Vagina (tissue), 2 donors: ENCODE measurements around the gene PRKG2. TPM values are rescaled to one million over a fixed set of nuclear protein-coding genes. Genes with fewer than 3 reads are reported as not detected.

ENCODE experiments used
- DNase-seq, 2 donors: peaks; one replicate each; pipeline ENCODE4 v3.0.0-alpha.2; 2017; ENCODE audit errors: extremely low spot score in 2 of 2
- H3K27ac ChIP-seq: fragments of 200-600 bp; sonication (generic); one replicate; pipeline ENCODE4 v1.5.1; 2019
- H3K27me3 ChIP-seq: fragments of 200-600 bp; sonication (generic); one replicate; pipeline ENCODE4 v1.5.1; 2019
- H3K36me3 ChIP-seq, 2 donors: fragments of 200-600 bp; sonication (generic); one replicate each; pipeline ENCODE4 v1.5.1; 2017 to 2019
- H3K4me1 ChIP-seq: fragments of 200-600 bp; sonication (generic); one replicate; pipeline ENCODE4 v1.5.1; 2019
- H3K4me3 ChIP-seq, 2 donors: fragments of 200-600 bp; sonication (generic); 1 replicate in 1 of 2; 2 replicates in 1 of 2; pipeline ENCODE4 v1.5.1; 2016 to 2019
- H3K9me3 ChIP-seq: fragments of 200-600 bp; sonication (generic); one replicate; pipeline ENCODE4 v1.5.1; 2019
- POLR2A ChIP-seq, 2 donors: fragments of 450-650 bp; IDR thresholded peaks; one replicate each; pipeline ENCODE4 v1.6.1; 2017; ENCODE audit warnings: antibody characterized with exemption in 2 of 2, mild to moderate bottlenecking in 2 of 2, moderate library complexity in 2 of 2
- POLR2AphosphoS5 ChIP-seq, 2 donors: sonication (generic); formaldehyde crosslinking; IDR thresholded peaks; one replicate each; pipeline ENCODE4 v1.9.0; 2017; ENCODE audit warnings: antibody characterized with exemption in 2 of 2, mild to moderate bottlenecking in 2 of 2, low read depth in 1 of 2; ENCODE audit not compliant: insufficient read depth in 1 of 2
- intact Hi-C: fragments of 100-400 bp; cut with DNase I; formaldehyde crosslinking; loops from one replicate; pipeline ENCODE4 v1.15.1; 2023
- total RNA-seq: library from RNA; depleted of rRNA; stranded (reverse); fragments of >200 nt; gene quantifications from one replicate; pipeline ENCODE4 v1.2.3, GENCODE V29; 2016
- TF ChIP-seq, protein P1 (sequence below), 3 experiments: fragments of 450-650 bp in 2 of 3; fragments of 200-600 bp in 1 of 3; sonication (generic) in 1 of 3; IDR thresholded peaks; one replicate each; pipeline ENCODE4 v1.5.1; 2017 to 2019; ENCODE audit warnings: antibody characterized with exemption in 3 of 3, mild to moderate bottlenecking in 2 of 3, moderate library complexity in 2 of 3

The PRKG2 gene
- total RNA-seq, 1 donor from 2014 or later, result 0.49 TPM

DNA sequence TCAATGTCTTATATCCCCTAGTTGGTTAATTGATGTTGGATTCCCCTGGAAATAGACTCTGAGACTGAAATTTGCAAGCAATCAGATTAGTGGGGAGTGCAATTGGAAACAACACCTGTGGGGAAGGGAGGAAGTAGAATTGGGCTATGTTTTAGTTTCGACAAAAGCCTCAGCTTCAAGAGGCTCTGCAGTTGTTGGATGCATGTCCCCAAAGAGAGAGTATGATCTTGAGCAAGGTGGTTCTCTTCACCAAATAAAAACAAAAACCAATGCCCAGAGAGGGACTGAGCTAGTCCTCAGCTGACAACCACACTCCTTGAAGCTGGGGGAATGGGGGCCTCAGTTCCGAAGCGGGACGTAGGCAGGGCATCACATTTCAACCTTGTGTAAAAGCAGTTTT, 77.1 kb downstream of the PRKG2 start:
- H3K4me1 ChIP-seq, result peaks cover 21% of the 10 kb centered on the region
- DNase-seq, result no peak
- TF ChIP-seq POLR2AphosphoS5 (IDR thresholded peaks at IDR 0.05; ENCODE audit: insufficient read depth in 1 of 2, low read depth in 1 of 2), result no peak
- no peak for TF ChIP-seq POLR2A (IDR thresholded peaks at IDR 0.05)
- TF ChIP-seq, protein P1, sequence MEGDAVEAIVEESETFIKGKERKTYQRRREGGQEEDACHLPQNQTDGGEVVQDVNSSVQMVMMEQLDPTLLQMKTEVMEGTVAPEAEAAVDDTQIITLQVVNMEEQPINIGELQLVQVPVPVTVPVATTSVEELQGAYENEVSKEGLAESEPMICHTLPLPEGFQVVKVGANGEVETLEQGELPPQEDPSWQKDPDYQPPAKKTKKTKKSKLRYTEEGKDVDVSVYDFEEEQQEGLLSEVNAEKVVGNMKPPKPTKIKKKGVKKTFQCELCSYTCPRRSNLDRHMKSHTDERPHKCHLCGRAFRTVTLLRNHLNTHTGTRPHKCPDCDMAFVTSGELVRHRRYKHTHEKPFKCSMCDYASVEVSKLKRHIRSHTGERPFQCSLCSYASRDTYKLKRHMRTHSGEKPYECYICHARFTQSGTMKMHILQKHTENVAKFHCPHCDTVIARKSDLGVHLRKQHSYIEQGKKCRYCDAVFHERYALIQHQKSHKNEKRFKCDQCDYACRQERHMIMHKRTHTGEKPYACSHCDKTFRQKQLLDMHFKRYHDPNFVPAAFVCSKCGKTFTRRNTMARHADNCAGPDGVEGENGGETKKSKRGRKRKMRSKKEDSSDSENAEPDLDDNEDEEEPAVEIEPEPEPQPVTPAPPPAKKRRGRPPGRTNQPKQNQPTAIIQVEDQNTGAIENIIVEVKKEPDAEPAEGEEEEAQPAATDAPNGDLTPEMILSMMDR (IDR thresholded peaks at IDR 0.05), result no peak
- no peak overlapping the region for H3K27ac ChIP-seq
- no peaks in the 10 kb centered on the region for H3K36me3 ChIP-seq
- no peaks in the 10 kb centered on the region for H3K27me3 ChIP-seq
- H3K4me3 ChIP-seq, result no peak overlapping the region
- intact Hi-C loops, result no loop called here
- H3K9me3 ChIP-seq, result no peaks in the 10 kb centered on the region

DNA sequence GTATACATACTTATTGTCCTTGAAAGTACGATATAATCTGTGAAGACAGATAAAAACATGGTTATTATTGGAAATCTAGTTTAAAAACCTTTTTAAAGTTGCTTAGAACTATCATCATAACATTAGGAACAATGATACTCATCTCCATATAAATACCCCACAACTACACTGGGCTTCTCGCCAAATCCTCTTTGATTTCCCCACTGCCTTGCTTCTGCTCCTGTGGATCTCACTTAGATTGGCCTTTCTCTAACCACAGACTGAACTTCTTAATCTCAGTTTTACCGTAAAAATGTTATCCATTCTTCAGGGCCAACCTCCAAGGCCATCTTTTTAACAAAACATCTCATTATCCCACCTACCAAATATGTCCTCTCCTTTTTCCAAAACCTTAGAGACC, 77.6 kb downstream of the PRKG2 start:
- DNase-seq, result no peak
- no peak overlapping the region for H3K27ac ChIP-seq
- H3K4me3 ChIP-seq, result no peak overlapping the region
- H3K4me1 ChIP-seq, result peaks cover 21% of the 10 kb centered on the region
- H3K9me3 ChIP-seq, result no peaks in the 10 kb centered on the region
- no peaks in the 10 kb centered on the region for H3K27me3 ChIP-seq
- TF ChIP-seq, protein P1 (IDR thresholded peaks at IDR 0.05), result no peak
- TF ChIP-seq POLR2AphosphoS5 (IDR thresholded peaks at IDR 0.05; ENCODE audit: insufficient read depth in 1 of 2, low read depth in 1 of 2), result no peak
- TF ChIP-seq POLR2A (IDR thresholded peaks at IDR 0.05), result no peak
- intact Hi-C loops, result no loop called here
- no peaks in the 10 kb centered on the region for H3K36me3 ChIP-seq

- no peak overlapping the region for H3K27ac ChIP-seq
- no peak overlapping the region for H3K4me3 ChIP-seq
- DNase-seq, result no peak
- TF ChIP-seq POLR2AphosphoS5 (IDR thresholded peaks at IDR 0.05; ENCODE audit: insufficient read depth in 1 of 2, low read depth in 1 of 2) (peak in 1 of 2 donors; percentile 9), POLR2A (IDR thresholded peaks at IDR 0.05) (no peak)
- H3K27me3 ChIP-seq, result no peaks in the 10 kb centered on the region
- intact Hi-C loops, result no loop called here
- H3K9me3 ChIP-seq, result no peaks in the 10 kb centered on the region
- peaks cover 21% of the 10 kb centered on the region for H3K4me1 ChIP-seq
- no peaks in the 10 kb centered on the region for H3K36me3 ChIP-seq
Measured at GRCh38 chr4:81136161-81136905, 78.7 kb downstream of the PRKG2 start.

DNA sequence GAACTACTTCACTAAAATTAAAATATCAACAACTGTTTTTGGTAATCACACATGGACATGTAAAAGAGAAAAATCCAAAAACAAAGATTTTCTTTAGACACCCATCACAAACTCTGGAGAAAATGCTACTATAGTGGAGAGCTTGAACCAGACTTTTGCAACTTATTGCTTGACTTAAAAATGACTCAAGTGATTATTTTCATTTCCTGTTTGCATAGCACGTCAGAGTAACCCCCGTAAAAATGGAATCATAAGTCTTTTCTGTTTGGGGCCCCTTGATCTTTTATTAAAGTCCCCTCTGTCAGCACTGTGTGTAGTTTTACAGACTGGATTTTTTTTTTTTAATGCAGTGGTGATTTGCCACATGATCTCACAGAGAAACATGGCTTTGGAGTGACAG, 79.5 kb downstream of the PRKG2 start:
- Histone ChIP-seq H3K36me3 (no peaks in the 10 kb centered on the region), H3K27me3 (no peaks in the 10 kb centered on the region), H3K4me3 (no peak overlapping the region), H3K27ac (no peak overlapping the region), H3K9me3 (no peaks in the 10 kb centered on the region), H3K4me1 (peaks cover 21% of the 10 kb centered on the region)
- DNase-seq, result no peak
- TF ChIP-seq POLR2AphosphoS5 (IDR thresholded peaks at IDR 0.05; ENCODE audit: insufficient read depth in 1 of 2, low read depth in 1 of 2) (no peak), POLR2A (IDR thresholded peaks at IDR 0.05) (no peak)
- TF ChIP-seq, protein P1 (IDR thresholded peaks at IDR 0.05), result no peak
- intact Hi-C loops, result no loop called here

GRCh38 chr4:81131563-81131962, 83.5 kb downstream of the PRKG2 start:
- TF ChIP-seq POLR2AphosphoS5 (IDR thresholded peaks at IDR 0.05; ENCODE audit: insufficient read depth in 1 of 2, low read depth in 1 of 2) (no peak), POLR2A (IDR thresholded peaks at IDR 0.05) (no peak)
- TF ChIP-seq, protein P1 (IDR thresholded peaks at IDR 0.05), result no peak
- Histone ChIP-seq H3K4me1 (peaks cover 16% of the 10 kb centered on the region), H3K27ac (no peak overlapping the region), H3K9me3 (no peaks in the 10 kb centered on the region), H3K36me3 (no peaks in the 10 kb centered on the region), H3K27me3 (no peaks in the 10 kb centered on the region), H3K4me3 (no peak overlapping the region)
- DNase-seq, result no peak
- intact Hi-C loops, result no loop called here
